ENCODE measurements around the gene SCG3.
A peak's percentile ranks its signal among the peaks of the same experiment; 100 is the strongest.

Gene SCG3

GRCh38 chr15:51678096-51678495, 3.2 kb upstream of the SCG3 start:
- DNase-seq, result no peak

GRCh38 chr15:51680321-51680720, 982 bp upstream of the SCG3 start:
- no peak for DNase-seq

GRCh38 chr15:51687565-51687964, 6.3 kb downstream of the SCG3 start:
- no peak for DNase-seq

- no peak for DNase-seq
Observed at GRCh38 chr15:51688863-51689262, 7.6 kb downstream of the SCG3 start.

- no peak for DNase-seq
Observed at GRCh38 chr15:51692154-51692553, 10.9 kb downstream of the SCG3 start.

DNA sequence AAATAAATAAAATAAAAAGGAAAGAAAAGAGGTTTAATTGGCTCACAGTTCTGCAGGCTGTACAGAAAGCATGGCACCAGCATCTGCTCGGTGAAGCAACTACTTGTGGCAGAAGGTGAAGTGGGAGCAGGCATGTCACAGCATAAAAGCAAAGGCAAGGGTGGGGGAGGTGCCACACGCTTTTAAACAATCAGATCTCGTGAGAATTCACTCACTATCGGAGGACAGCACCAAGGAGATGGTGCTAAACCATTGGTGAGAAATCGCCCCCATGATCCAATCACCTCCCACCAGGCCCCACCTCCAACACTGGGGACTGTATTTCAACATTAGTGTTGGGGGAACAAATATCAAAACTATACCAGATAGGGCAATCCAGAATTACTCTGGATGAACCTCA, 15.3 kb downstream of the SCG3 start:
- no peak for DNase-seq

- no peak for DNase-seq
Observed at GRCh38 chr15:51697163-51697562, 15.9 kb downstream of the SCG3 start.

DNA sequence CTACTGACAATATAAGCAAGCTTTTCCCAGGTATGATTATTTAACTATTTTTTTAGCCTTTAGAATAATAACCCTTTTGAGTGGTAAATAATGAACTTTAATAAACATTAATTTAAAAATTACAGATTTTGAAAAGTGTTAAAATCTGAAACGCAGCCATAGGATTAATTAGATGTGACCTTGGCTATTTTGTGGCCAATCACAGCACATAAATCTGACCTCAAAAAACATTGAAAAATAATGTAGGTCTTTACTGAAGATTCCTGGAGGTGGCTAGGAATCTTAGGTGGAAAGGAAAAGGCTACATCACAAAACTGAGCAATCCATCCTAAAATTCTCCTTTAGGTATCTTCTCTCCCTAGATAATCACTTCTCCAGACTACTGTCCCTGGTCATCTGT, 18.1 kb downstream of the SCG3 start:
- DNase-seq, result no peak

- no peak for DNase-seq
Observed at GRCh38 chr15:51702710-51703109, 21.4 kb downstream of the SCG3 start.

GRCh38 chr15:51706291-51706690, 25.0 kb downstream of the SCG3 start:
- no peak for DNase-seq

GRCh38 chr15:51706926-51707608, 25.8 kb downstream of the SCG3 start:
- no peak for DNase-seq

DNA sequence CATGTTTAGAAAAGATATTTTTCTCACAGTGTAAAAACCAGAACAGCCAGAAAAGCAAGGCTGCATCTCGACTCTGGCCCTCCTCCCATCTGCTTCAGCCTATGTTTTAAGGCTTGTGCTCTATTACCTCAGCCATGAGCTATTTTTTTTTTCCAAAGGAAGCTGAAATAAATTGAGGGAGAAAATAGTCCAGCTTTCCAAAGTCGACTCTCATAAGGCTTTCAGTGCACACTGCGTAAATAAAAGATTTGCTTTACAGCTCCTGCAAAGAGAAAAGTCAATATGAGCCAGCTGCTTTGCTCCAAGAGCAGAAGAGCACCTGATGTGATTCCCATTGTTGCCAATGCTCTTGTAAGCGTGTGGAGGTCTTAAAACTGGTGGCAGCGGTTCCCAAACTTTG, 26.7 kb downstream of the SCG3 start:
- DNase-seq, result no peak

GRCh38 chr15:51709031-51709430, 27.7 kb downstream of the SCG3 start:
- DNase-seq, result no peak

GRCh38 chr15:51714162-51714561, 32.9 kb downstream of the SCG3 start:
- DNase-seq, result no peak

DNA sequence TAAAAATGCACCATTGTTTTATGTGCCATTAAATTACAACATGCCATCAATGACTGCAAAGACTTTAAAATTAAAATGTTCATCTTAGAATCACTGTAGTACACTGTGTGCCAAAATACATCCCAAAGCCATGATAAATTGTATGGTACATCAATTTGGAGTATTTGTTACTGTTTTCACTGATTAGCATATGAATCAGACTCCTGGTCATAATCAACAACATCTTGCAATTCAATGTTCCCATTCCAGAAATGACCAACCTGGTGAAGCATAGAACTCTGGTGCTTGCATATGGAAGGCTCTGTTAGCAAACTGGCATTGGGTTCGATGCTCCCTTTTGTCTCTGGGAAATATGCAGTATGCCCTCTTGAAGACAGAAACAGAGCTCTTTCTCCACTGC, 33.6 kb downstream of the SCG3 start:
- DNase-seq, result no peak

GRCh38 chr15:51718219-51718618, 36.9 kb downstream of the SCG3 start:
- no peak for DNase-seq

- no peak for DNase-seq
Observed at GRCh38 chr15:51718746-51719145, 37.4 kb downstream of the SCG3 start.

GRCh38 chr15:51720201-51720995, 39.1 kb downstream of the SCG3 start:
- no peak for DNase-seq

DNA sequence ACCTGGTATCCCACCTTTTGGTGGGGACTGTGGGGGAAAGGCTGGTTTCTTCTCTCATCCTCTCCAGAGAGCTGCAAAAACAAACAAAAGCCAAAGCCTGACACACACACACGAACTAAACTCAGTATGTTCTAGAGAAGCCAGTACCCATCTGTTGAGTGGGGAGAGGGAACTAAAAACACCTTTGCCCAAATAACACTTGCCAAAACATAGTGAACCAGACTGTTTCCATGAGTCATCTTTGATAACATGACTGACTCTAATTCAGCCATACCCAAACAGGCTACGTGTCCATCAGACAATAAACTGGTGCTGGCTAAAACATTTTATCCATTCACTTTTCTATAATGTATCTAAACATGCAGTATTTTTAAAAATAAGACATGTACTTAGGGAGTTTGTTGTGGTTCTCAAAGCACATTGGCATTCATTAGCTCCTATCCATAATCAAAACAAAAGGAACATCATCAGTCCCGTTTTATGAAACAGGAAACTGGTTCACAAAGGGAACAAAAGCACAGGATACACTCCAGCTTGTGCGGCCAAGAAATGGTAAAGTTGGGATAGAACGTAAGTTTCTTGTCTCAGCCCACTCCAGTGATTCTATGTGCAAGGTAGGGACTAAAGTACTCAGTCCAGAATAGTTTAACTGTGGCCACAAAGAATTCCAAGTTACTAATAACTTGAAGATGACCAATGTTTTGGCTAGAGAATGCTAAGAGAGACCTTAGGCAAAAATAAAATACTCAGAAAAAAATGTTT, 40.1 kb downstream of the SCG3 start:
- DNase-seq, result no peak

- DNase-seq, result no peak
Observed at GRCh38 chr15:51724199-51724598, 42.9 kb downstream of the SCG3 start.

- peak; percentile 4 for DNase-seq
Observed at GRCh38 chr15:51724673-51725072, 43.4 kb downstream of the SCG3 start.

DNA sequence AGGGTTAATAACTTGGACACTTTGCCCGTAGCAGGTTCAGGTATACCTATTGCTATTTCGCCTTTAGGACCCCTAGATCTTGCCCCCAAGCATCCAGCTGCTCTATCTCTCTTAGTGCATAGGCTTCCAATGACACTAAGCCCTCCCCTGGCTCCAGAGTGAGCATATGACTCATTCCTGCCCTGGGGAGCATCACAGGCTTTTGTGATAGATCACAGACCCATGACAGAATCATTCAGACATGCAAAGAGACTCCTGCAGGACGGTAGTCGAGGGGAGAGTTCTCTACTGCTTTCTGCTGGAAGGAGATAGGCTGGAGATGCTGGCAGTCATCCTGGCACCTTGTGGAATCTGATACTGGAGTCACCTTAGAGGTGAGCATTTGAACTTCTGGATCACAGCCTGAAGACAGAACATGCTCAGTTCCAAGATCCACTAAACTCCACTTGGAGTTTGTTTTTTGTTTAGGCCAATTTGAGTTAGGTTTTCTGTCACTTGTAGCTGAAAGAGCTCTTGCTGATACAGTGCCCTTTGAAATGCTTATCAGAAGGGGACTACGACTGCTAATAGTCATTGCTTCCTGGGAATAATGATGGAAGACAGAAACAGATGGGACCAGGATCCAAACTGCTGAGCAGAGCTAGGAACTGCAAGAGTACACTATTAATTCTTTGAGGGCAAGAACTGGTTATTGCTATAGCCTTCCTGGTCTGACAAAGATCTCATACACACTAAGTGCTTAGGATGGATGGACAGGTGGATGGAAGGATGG, 45.2 kb downstream of the SCG3 start:
- peak; percentile 93 for DNase-seq

Measured in fibroblast of skin of scalp (primary cell).